ENCODE measurements around the gene MICB.
"Not testable (repeated sequence)": the region's sequence is repeated elsewhere in the genome, so short reads cannot be mapped to it uniquely, and the experiment has no call there.

MICB gene

DNA sequence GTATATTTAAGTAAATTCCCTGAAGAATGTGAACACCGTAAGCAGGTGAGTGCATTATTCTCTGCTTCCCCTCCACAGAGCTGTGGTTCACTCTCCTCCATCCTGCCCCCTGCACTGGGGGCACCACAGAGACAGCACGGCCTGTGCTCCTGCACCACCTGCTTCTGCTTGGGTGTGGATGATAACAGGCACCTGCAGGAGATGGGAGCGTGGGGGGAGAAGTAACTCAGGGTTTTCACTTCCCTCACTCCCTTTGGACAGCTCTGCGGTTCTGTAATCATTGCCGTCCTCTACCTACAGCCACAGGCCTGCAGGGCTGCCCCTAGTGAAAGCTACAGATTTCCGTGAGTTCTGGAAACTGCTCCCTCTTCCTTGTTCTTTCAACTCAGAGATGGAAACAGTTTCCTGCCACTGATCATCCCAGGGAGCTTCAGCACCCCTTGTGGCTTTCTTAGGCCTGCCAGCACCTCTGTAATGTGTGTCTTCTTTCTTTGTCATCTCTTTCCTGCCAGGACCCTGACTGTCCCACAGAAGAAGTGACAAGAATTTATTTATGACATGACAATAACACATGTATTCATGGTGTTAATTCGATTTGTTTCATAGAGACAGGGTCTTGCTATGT lies 21.3 kb upstream of the MICB start:
- no peak for DNase-seq

DNA sequence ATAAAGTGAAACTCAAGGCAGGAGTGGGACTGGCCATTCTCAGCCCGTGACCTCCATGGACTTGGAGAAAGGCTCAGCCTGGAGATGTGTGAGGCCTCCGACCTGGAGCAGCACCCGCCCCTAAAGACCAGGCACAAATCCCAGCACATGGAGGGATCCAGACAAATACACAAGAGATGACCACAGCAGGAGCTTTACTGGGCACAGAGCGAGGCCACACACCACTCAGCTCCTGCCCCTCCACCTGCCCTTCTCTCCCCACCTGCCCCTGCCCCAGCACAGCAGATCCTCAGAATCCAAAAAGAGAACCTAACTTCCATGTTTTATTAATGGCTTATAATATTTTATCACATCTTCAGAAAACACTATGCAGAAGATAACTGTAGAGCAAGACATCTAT lies 20.4 kb upstream of the MICB start:
- DNase-seq = no peak

DNA sequence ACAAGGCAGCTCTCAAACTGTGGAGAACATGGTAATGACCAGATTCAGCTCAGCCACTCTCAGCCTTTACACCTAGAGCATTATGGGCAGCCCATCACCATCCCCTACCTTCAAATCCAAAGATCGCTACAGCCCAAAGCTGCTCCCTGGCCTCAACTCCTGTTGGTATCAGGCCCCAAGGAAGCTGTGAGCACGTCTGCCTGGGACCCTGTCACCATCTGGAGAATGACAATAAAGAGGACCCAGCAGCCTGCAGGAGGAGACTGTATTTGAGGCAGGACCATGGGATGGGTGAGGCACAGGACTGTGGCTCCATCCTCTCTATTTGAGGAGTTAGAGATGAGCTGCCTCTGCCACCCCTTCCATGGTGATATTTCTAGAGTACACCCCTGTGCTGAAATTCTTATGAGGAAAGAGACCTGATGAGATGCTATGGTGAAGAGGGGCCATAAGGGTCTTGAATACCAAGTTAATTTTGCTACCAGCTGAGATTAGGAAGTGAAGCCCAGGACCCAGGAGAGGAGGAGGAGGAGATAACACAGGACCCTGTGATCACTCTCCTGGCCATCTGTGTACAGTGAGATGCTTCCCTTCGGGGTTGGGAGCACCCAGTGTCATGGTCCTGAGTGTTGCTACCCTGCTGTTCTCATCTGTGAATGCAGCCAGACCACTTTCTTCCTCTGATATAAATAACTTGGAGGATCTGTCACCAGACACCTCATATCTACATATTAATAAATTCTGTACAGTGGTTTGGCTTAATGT lies 19.6 kb upstream of the MICB start:
- DNase-seq = peak; percentile 51

DNA sequence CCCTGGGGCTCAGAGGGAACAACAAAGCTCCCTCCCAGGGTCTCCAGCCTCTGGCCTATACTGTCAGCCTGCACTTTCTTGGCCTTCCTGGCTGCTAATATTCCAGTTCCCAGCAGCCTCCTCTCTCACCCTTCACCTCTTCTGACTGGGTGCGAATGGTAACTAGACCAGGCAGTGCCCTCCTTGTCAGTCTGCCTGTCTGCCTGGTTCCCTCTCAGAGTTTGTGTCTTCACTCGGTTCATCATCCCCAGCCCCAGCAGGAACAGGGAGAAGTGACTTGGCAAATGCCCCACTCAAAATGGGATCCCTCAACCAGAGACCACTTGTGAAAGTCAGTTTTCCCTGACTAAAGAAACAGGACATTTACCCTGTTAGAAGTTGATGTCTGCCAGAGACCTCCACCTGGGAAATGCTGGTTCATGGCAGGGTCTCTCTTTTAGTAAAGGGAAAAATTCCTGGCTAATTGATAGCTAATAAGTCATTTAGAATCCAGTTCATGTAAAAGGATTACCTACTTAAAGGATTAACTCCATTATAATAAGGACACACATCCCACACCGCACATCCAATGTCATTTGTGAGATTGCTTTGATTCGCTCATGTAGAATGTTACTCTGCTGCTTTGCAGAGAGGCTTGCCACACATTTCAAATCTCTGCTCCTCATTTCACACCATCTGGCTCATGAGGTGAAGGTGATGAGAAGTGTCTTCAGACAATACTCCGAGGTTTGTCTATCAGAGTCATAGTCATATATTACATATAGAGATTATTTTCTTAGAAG lies 18.6 kb upstream of the MICB start:
- peak; percentile 96 for DNase-seq

DNA sequence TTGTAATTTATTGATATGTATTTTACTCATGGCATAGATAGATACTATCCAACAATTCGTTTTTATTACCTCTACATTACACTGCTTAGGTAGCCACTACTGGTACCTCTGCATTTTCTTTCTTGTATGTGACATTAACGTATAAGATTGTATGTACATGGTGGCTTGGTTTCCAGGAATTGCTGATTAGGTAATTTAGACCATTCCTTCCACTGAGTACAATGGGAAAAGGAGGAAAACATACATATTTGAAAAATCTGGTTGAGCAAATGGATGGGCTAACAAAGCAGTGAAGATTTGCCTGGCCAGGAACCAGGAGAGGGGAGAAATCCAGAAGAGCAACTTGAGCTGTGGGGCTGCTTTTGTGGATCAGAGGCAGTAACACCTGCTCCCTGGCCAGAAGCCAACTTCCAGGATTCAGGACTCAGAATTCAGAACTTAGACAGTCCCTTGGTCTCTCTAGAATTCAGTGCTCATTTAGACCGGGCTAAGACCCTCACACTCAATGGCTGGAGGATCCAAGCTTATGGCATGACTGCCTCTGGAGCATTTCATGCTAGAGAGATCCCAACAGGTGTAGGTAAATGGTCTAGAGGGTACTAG lies 17.9 kb upstream of the MICB start:
- peak; percentile 95 for DNase-seq

DNA sequence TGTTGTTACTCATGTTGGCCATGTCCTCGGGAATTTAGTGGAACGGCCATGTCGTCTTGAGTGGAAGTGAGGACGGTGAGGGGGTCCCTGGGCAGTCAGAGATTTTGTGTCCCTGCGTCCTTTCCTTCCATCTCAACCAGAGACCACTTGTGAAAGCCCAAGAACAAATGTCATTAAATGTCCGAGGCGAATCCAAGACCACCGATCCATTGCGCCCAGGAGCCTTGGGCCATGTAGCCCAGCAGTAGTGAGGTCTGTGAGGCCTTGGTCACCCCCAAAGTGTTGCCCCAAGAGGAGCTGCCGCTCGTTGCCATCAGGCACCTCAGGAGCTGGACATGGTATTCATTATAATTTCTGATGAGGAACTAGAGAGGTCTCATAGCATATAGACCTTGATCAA lies 17.4 kb upstream of the MICB start:
- no peak for DNase-seq

DNA sequence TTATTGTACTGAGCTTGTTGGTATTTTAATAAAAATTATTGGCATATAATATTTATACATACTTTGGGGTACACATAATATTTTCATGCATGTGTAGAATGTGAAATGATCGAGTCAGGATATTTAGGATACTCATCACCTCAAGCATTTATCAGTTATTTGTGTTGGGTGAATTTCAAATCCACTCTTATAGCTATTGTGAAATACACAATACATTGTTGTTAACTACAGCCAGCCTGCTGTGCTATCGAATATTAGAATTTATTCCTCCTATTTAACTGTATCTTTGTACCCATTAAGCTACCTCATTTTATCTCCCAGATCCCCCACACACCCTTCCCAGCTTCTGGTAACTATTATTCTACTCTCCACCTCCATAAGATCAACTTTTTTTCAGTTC lies 14.6 kb upstream of the MICB start:
- no peak for DNase-seq

DNA sequence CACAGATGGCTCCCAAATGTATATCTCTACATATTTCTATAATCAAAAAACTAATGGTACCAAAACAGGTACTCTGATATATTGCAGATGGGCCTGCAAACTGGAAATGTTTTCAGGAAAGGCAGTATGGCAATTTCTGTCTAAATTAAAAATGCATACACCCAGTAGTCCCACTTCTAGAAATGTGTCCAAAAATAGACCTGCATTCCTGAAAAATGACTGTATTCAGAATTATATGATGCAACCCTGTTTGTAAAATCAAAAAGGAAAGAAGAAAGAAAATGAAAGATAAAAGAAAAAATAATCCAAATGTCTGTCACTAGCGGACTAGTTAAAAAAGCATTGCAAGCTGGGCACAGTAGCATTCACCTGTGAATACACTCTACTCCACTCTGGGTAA lies 12.9 kb upstream of the MICB start:
- no peak for DNase-seq

DNA sequence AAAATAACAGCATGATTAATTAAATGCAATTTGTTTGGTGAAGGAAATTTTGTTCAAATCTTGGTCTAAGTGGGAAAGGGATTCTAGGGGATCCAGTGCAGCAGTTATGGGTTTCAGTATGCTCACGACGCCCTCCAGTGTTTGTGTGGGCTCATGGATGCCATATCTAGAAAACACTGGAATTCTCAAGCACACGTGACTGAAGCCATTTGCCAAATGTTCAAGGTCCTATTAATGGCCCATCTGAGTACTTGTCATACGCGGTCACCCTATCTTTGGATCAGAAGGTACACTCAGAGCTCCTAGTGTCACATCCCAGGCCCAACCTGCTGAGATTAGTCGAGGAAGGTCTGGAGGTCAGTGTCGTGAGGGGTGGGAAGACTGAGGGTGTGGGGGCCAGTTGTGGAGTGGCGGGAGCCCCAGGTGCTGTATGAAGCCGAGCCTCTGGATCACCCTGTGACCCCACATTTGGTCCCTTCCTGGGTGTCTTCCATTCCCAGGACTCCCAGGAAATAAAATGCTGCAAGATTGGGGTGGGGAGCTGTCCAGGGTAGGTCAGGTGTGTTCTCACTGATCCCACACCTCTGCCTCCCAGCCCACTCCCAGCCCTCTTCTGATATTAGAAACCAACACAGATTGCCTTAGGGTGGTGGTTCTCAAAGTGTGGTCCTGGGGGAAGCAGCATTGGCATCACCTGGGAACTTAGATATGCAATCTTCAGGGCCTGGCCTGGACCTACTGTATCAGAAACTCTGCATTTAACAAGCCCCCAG lies 11.7 kb upstream of the MICB start:
- DNase-seq = not testable (repeated sequence)

DNA sequence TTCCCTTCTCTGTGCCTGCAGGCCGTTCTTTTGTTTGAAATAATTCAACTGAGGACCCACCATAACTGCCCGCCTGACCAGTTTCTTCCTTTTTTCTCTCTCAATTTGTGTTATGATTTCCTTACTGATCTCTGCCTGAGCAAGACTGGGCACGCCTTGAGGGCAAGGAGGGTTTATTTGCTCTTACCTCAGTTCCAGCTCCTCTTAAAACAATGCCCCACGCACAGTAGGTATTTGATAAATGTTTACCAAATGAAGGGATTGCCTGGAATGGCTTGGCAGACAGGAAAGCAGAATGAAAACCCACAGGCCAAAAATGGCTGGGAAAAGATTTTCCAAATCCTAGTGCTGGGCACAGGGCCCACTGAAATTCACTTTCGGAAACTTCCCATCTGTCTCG lies 10.3 kb upstream of the MICB start:
- DNase-seq = not testable (repeated sequence)

DNA sequence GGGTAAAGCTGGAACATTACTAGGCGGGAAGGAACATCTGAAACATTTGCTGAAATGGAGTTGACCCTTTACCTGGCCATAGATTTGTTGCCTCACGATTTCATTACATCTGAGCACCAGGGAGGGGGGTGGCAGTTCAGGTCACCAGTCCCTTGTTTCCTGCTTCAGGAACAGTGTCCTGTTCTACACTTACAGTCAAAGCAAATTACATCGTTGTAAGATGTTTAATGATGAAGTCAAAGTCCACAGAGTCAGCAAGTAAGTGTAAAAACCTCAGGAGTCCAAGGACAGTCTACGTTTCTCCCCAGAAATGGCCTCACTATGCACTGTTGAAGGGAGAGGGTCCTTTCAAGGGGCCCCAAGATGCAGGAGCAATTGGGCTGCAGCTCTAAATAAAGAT lies 8.9 kb upstream of the MICB start:
- DNase-seq = no peak

DNA sequence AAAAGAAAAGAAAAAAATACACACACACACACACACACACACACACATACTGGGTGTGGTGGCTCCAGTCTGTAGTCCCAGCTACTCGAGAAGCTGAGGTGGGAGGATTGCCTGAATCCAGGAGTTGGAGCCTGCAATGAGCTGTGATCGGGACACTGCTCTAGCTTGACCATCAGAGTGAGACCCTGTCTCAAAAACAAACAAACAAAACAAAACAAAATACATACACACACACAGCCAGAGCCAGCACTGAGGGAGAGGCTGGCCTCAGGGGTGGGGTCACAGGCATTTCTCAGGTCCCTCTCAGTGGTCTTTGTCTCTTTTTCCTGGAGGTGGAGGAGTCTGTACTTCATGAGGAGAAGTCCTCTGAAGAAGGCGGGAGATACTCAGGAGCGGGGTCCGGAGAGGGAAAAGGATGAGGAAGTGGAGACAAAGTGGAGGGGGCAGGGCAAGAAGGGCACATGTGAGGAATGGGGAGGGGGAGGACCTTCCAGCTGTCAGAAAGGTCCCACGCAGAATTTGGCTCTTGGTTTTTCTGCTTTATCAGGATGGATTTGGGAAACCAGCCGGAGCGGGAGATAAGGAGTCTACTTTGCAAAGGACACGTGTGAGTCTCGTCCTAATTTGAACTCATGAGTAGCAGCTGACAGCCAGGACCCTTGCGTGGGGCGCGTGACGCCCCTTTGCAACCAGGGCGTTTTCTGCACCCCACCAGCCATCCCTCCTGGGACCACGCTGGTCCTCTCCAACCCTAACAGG lies 7.7 kb upstream of the MICB start:
- DNase-seq = no peak

DNA sequence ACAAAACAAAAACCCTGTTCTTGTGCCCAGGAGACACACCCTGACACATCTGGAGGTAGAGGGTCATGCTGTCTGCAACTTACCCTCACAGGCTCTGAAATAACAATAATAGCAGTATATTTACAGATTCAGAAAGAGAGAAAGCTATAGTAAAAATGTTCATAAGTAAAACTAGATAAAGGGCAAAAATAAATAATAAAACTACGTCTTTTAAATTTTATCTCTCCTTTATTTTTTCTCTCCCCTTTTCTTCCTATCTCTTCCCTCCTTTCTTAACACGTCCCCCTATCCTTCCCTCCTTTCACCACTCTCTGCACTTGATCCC lies 4.4 kb upstream of the MICB start:
- not testable (repeated sequence) for DNase-seq

DNA sequence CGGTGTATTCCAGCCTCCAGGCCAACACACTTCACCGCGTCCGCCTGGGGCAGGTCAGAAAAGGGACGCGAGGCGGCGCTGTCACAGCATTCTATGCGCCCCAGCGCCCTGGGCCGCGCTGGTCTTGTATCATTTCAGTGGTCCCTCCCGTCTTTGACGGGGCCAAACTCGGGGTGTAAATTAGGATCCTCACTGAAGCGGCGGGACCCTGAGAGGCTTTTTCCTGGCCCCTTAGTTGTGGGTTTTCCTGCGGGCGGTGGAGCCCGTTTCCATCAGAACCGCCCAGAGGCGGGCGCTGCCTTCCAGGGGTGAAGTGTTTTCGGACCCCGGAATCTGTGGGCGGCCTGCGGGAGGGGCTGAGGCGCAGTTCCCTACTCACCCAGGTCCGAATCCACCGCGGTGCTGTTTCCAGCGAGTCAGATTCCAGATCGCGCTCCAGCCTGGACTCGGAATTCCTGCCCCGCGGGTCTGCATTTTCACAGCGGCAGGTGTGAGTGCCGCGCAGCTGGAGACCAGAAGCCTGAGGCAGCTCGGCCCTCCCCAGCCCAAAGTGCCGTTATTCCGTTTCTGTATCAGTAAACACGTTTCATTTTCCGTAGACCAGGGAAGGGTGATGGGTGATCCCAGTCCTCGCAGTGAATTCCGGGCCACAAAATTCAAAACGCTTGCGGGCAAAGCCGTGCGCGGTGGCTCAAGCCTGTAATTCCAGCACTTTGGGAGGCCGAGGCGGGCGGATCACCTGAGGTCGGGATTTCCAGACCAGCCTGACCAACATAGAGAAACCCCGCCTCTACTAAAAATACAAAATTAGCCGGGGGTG lies 3.9 kb upstream of the MICB start:
- peak; percentile 86 for DNase-seq

DNA sequence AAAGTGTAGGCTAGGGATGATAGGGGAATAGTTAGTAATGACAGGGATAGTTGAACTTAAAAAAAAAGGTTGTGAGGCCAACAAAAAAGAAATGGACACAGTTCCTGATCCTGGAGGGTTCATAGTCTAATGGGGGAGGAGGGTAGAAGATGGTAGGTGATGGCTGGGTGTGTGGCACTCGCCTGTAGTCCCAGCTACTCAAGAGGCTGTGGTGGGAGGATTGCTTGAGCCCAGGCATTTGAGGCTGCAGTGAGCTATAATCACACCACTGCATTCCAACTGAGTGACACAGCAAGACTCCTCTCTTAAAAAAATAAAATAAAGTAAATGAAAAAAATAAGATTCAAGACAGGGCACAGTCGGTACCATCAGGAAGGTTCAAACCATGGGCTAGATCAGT lies 2.4 kb upstream of the MICB start:
- DNase-seq = no peak

DNA sequence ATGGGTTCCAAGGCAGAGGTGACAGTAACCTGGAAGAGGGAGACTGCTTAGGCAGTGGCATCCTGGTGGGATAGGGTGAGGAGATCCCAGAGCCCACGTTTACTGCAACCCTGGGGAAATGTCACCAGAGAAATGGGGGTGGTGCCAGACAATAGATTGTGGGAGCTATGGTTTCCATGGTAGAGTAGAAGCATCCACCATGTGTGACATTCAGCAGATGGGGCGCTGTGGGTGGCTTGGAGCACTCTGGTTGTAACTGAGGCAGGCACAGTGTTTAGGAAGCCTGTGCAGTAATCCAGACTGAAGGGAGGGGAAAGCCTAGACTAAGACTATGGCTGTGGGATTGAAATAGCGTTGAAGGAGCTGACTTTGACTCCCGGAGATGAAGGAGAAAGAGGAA lies 1.1 kb upstream of the MICB start:
- not testable (repeated sequence) for DNase-seq

DNA sequence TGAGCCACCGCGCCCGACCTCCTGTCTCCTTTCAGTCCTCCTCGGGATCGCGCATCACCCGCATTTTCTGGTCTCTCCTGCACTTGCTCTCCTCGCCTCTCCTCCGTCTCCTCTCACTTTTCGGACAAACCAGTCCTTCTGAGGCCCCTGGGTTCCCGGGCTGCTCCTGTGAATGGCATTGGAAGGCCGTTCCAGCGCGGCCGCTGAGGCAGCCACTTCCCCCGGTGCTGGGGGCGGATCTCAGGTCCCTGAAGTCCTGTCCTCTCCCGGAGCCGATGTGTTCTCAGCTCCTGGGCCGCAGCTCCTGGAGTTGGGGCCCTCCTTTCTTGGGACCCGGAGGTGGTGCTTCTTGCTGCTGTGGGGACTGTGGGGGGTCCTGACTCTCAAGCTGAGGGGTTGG lies 803 bp downstream of the MICB start:
- no peak for DNase-seq

DNA sequence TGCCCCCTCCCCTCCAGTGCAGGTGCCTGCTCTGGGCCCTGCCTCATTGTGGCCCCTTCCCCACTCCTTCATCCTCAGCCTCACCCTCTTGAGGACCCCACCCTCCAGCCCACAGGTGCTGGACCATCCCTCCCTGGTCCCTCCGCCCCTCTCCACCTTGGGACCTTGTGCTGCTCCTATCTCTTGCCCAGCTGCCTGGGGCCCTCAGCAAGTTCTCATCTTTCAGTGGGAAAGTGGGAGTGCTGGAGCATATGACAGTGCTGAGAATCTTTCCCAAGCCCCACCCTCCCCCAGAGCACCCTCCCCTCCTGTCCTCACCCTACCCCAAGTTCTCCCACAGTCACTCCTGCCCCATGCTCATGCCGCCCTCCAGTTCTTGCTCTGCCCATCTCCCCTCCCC lies 1.7 kb downstream of the MICB start:
- DNase-seq = not testable (repeated sequence)

DNA sequence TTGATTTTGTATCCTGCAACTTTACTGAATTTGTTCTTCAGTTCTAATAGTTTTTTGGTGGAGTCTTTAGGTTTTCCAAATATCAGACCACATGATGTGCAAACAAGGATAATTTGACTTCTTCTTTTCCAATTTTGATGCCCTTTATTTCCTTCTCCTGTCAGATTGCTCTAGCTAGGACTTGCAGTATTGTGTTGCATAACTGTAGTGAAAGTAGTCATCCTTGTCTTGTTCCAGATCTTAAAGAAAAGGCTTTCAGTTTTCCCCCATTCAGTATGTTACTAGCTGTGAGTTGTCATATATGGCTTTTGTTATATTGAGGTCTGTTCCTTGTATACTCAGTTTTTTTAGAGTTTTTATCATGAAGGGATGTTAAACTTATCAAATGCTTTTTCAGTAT lies 4.6 kb downstream of the MICB start:
- DNase-seq = no peak

DNA sequence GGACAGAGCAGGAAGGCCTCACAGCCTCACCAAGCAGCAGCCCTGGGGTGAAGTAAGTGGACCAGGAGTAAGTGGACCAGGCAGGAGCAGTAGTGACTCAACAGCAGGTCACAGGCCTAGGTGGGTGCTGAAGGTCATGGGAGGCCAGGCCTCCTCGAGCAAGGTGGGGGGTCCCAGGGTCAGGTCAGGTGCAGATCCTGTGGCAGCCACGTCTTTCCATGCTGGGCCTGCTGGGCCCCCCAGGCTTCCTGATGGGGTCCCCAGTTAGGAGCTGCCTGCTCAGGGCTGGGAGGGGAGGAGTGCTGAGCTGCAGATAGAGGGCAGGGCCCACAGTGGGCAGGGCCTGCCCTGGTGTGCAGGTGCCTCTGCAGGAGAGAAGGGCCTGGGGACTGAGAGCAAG lies 11.1 kb downstream of the MICB start:
- not testable (repeated sequence) for DNase-seq

DNA sequence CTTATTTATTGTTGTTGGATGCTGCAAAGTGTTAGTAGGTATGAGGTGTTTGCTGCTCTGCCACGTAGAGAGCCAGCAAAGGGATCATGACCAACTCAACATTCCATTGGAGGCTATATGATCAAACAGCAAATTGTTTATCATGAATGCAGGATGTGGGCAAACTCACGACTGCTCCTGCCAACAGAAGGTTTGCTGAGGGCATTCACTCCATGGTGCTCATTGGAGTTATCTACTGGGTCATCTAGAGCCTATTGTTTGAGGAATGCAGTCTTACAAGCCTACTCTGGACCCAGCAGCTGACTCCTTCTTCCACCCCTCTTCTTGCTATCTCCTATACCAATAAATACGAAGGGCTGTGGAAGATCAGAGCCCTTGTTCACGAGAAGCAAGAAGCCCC lies 12.1 kb downstream of the MICB start:
- DNase-seq = no peak
